ENCODE measurements around the gene WSB1.
A peak's percentile ranks its signal among the peaks of the same experiment; 100 is the strongest.

The WSB1 gene

GRCh38 chr17:27353461-27354050 is 59.6 kb downstream of the WSB1 start (continued):
- no peak for TF ChIP-seq ZNF530 (tag by site-specific recombination; IDR thresholded peaks at IDR 0.05; ENCODE audit: low read depth)
- TF ChIP-seq ZNF48 (tag by site-specific recombination; IDR thresholded peaks at IDR 0.05): no peak
- TF ChIP-seq ZNF202 (tag by site-specific recombination; IDR thresholded peaks at IDR 0.05; ENCODE audit: borderline replicate concordance): no peak
- no peak for TF ChIP-seq HOXC10 (CRISPR knock-in tag; IDR thresholded peaks at IDR 0.05)
- no peak for TF ChIP-seq ZNF571 (tag by site-specific recombination; IDR thresholded peaks at IDR 0.05)
- no peak; the same call in 1 of the 2 replicates for TF ChIP-seq HOXD13 (CRISPR knock-in tag; IDR thresholded peaks at IDR 0.05; ENCODE audit: borderline replicate concordance)
- TF ChIP-seq, protein P1, sequence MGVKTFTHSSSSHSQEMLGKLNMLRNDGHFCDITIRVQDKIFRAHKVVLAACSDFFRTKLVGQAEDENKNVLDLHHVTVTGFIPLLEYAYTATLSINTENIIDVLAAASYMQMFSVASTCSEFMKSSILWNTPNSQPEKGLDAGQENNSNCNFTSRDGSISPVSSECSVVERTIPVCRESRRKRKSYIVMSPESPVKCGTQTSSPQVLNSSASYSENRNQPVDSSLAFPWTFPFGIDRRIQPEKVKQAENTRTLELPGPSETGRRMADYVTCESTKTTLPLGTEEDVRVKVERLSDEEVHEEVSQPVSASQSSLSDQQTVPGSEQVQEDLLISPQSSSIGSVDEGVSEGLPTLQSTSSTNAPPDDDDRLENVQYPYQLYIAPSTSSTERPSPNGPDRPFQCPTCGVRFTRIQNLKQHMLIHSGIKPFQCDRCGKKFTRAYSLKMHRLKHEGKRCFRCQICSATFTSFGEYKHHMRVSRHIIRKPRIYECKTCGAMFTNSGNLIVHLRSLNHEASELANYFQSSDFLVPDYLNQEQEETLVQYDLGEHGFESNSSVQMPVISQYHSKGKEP (tag by site-specific recombination; IDR thresholded peaks at IDR 0.05): no peak; the same call in 1 of the 2 replicates
- TF ChIP-seq ZNF169 (tag by site-specific recombination; IDR thresholded peaks at IDR 0.05): 0 out of 2 replicates have a peak, but pooled peaks have one; percentile 37
- TF ChIP-seq ZEB2 (tag by site-specific recombination; IDR thresholded peaks at IDR 0.05): peak; percentile 95
- no peak for TF ChIP-seq ZNF18 (tag by site-specific recombination; IDR thresholded peaks at IDR 0.05)
- no peak for TF ChIP-seq ZNF26 (tag by site-specific recombination; IDR thresholded peaks at IDR 0.05)
- TF ChIP-seq ZNF423 (tag by site-specific recombination; IDR thresholded peaks at IDR 0.05): peak; percentile 48; the same call in 1 of the 2 replicates
- TF ChIP-seq GLIS2 (tag by site-specific recombination; IDR thresholded peaks at IDR 0.05): peak; percentile 99
- TF ChIP-seq, protein P2, sequence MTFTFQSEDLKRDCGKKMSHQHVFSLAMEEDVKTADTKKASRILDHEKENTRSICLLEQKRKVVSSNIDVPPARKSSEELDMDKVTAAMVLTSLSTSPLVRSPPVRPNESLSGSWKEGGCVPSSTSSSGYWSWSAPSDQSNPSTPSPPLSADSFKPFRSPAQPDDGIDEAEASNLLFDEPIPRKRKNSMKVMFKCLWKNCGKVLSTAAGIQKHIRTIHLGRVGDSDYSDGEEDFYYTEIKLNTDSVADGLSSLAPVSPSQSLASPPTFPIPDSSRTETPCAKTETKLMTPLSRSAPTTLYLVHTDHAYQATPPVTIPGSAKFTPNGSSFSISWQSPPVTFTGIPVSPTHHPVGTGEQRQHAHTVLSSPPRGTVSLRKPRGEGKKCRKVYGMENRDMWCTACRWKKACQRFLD (tag by site-specific recombination; IDR thresholded peaks at IDR 0.05): no peak
- TF ChIP-seq ZBTB7A (tag by site-specific recombination; IDR thresholded peaks at IDR 0.05; ENCODE audit: low read depth): peak; percentile 94
- peak; percentile 37; the same call in 1 of the 2 replicates for TF ChIP-seq PRDM10 (tag by site-specific recombination; IDR thresholded peaks at IDR 0.05)
- TF ChIP-seq ZIC2 (tag by site-specific recombination; IDR thresholded peaks at IDR 0.05): peak; percentile 87
- no peak; the same call in none of the 2 replicates for TF ChIP-seq ZXDB (tag by site-specific recombination; IDR thresholded peaks at IDR 0.05)
- no peak for TF ChIP-seq GFI1B (tag by site-specific recombination; IDR thresholded peaks at IDR 0.05)
- TF ChIP-seq ZNF645 (tag by site-specific recombination; IDR thresholded peaks at IDR 0.05): no peak
- no peak for TF ChIP-seq ZNF248 (tag by site-specific recombination; IDR thresholded peaks at IDR 0.05)
- no peak for TF ChIP-seq ZNF776 (tag by site-specific recombination; IDR thresholded peaks at IDR 0.05; ENCODE audit: borderline replicate concordance)
- TF ChIP-seq ZSCAN16 (tag by site-specific recombination; IDR thresholded peaks at IDR 0.05): no peak
- TF ChIP-seq ZNF19 (tag by site-specific recombination; IDR thresholded peaks at IDR 0.05; ENCODE audit: low read depth): no peak
- no peak for TF ChIP-seq ZNF664 (tag by site-specific recombination; IDR thresholded peaks at IDR 0.05)
- TF ChIP-seq ZNF114 (tag by site-specific recombination; IDR thresholded peaks at IDR 0.05): no peak
- TF ChIP-seq PRDM1 (tag by site-specific recombination; IDR thresholded peaks at IDR 0.05): no peak
- TF ChIP-seq, protein P3, sequence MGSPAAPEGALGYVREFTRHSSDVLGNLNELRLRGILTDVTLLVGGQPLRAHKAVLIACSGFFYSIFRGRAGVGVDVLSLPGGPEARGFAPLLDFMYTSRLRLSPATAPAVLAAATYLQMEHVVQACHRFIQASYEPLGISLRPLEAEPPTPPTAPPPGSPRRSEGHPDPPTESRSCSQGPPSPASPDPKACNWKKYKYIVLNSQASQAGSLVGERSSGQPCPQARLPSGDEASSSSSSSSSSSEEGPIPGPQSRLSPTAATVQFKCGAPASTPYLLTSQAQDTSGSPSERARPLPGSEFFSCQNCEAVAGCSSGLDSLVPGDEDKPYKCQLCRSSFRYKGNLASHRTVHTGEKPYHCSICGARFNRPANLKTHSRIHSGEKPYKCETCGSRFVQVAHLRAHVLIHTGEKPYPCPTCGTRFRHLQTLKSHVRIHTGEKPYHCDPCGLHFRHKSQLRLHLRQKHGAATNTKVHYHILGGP (tag by site-specific recombination; IDR thresholded peaks at IDR 0.05): no peak

Measured in HEK293 (cell line).